ENCODE results near the gene OXCT2.

OXCT2 gene

GRCh38 chr1:39753132-39754025 is 17.8 kb downstream of the OXCT2 start:
- H3K27me3 ChIP-seq (ENCODE audit: insufficient read depth, poor library complexity, severe bottlenecking): no peaks in the 10 kb centered on the region
- TF ChIP-seq SPI1 (IDR thresholded peaks at IDR 0.05; ENCODE audit: borderline replicate concordance, low read depth) (no peak), POLR2AphosphoS5 (IDR thresholded peaks at IDR 0.05; ENCODE audit: low read depth) (no peak), GABPA (IDR thresholded peaks at IDR 0.05; ENCODE audit: low read depth) (no peak), CTCF (IDR thresholded peaks at IDR 0.05; ENCODE audit: insufficient read depth, low read length) (no peak), REST (IDR thresholded peaks at IDR 0.05; ENCODE audit: insufficient replicate concordance, low read depth) (no peak)
- no peak for DNase-seq (ENCODE audit: low read depth in 1 of 2, low spot score in 1 of 2)
- no peak overlapping the region for H3K27ac ChIP-seq (replicated peaks)
- H3K4me3 ChIP-seq (replicated peaks; ENCODE audit: insufficient read depth, low read length): no peak overlapping the region

GRCh38 chr1:39752703-39753102 is 18.4 kb downstream of the OXCT2 start:
- Histone ChIP-seq H3K4me3 (replicated peaks; ENCODE audit: insufficient read depth, low read length) (no peak overlapping the region), H3K27me3 (ENCODE audit: insufficient read depth, poor library complexity, severe bottlenecking) (no peaks in the 10 kb centered on the region), H3K27ac (replicated peaks) (no peak overlapping the region)
- no peak for DNase-seq (ENCODE audit: low read depth in 1 of 2, low spot score in 1 of 2)
- TF ChIP-seq POLR2AphosphoS5 (IDR thresholded peaks at IDR 0.05; ENCODE audit: low read depth) (no peak), GABPA (IDR thresholded peaks at IDR 0.05; ENCODE audit: low read depth) (no peak), REST (IDR thresholded peaks at IDR 0.05; ENCODE audit: insufficient replicate concordance, low read depth) (no peak), SPI1 (IDR thresholded peaks at IDR 0.05; ENCODE audit: borderline replicate concordance, low read depth) (no peak), CTCF (IDR thresholded peaks at IDR 0.05; ENCODE audit: insufficient read depth, low read length) (no peak)

DNA sequence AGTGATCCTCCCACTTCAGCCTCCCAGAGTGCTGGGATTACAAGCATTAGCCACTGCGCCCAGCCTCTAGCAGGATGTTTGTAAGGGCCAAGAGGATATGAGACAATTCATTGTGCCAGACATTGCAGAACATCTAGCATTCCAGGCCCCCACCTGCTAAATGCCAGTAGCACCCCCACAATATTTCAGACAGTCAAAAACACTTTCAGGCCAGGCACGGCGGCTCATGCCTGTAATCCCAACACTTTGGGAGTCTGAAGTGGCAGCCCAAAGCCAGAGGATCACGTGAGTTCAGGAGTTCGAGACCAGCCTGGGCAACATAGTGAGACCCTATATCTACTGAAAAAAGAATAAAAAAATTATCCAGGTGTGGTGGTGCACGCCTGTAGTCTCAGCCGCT is 19.6 kb downstream of the OXCT2 start:
- no peak for DNase-seq (ENCODE audit: low read depth in 1 of 2, low spot score in 1 of 2)
- Histone ChIP-seq H3K4me3 (replicated peaks; ENCODE audit: insufficient read depth, low read length) (no peak overlapping the region), H3K27ac (replicated peaks) (no peak overlapping the region), H3K27me3 (ENCODE audit: insufficient read depth, poor library complexity, severe bottlenecking) (no peaks in the 10 kb centered on the region)
- TF ChIP-seq REST (IDR thresholded peaks at IDR 0.05; ENCODE audit: insufficient replicate concordance, low read depth) (no peak), CTCF (IDR thresholded peaks at IDR 0.05; ENCODE audit: insufficient read depth, low read length) (no peak), SPI1 (IDR thresholded peaks at IDR 0.05; ENCODE audit: borderline replicate concordance, low read depth) (no peak), GABPA (IDR thresholded peaks at IDR 0.05; ENCODE audit: low read depth) (no peak), POLR2AphosphoS5 (IDR thresholded peaks at IDR 0.05; ENCODE audit: low read depth) (no peak)

Data from HL-60 (cell line).